Activated CD4-positive, alpha-beta T cell treated with anti-CD3 and anti-CD28 coated beads, Interleukin-2, amount 50 U/mL, for 24 hours (primary cell): ENCODE results near the gene IP6K1.
A peak's percentile ranks its signal among the peaks of the same experiment; 100 is the strongest.
"Not testable (repeated sequence)": the region's sequence is repeated elsewhere in the genome, so short reads cannot be mapped to it uniquely, and the experiment has no call there.

Experiments
- DNase-seq, 2 donors: peaks; one replicate each; pipeline ENCODE4 v3.0.0-alpha.2; 2020; ENCODE audit warnings: low read depth in 1 of 2, low spot score in 1 of 2

IP6K1 gene

GRCh38 chr3:49690856-49691255 is 95.5 kb downstream of the IP6K1 start:
- not testable (repeated sequence) for DNase-seq

- not testable (repeated sequence) for DNase-seq
Observed at GRCh38 chr3:49689908-49690624, 96.3 kb downstream of the IP6K1 start.

GRCh38 chr3:49689046-49689907 is 97.1 kb downstream of the IP6K1 start, which contains the start of the genes MST1 and RNF123:
TSS of gene MST1 (minus strand) at chr3:49689474. CDS start at chr3:49688691, 783 bp downstream.
TSS of gene RNF123 (plus strand) at chr3:49689557. CDS start at chr3:49691166, 1,609 bp downstream.
- peak; percentile 83 to 91 for DNase-seq

GRCh38 chr3:49688338-49689045 is 97.8 kb downstream of the IP6K1 start:
- not testable (repeated sequence) for DNase-seq

- not testable (repeated sequence) for DNase-seq
Observed at GRCh38 chr3:49687424-49687795, 98.9 kb downstream of the IP6K1 start.

- DNase-seq: peak in 1 of 2 donors; percentile 20
Observed at GRCh38 chr3:49686769-49687423, 99.4 kb downstream of the IP6K1 start.

- DNase-seq: not testable (repeated sequence)
Observed at GRCh38 chr3:49686346-49686745, 100.0 kb downstream of the IP6K1 start.

- not testable (repeated sequence) for DNase-seq
Observed at GRCh38 chr3:49685846-49686245, 100.5 kb downstream of the IP6K1 start.

- DNase-seq: not testable (repeated sequence)
Observed at GRCh38 chr3:49685103-49685502, 101.2 kb downstream of the IP6K1 start.

GRCh38 chr3:49684453-49684852 is 101.9 kb downstream of the IP6K1 start:
- DNase-seq: not testable (repeated sequence)

GRCh38 chr3:49683162-49683561 is 103.2 kb downstream of the IP6K1 start:
- no peak for DNase-seq

- no peak for DNase-seq
Observed at GRCh38 chr3:49681543-49681942, 104.8 kb downstream of the IP6K1 start.

- DNase-seq: no peak
Observed at GRCh38 chr3:49681232-49681522, 105.2 kb downstream of the IP6K1 start.

GRCh38 chr3:49680493-49681231 is 105.7 kb downstream of the IP6K1 start:
- no peak for DNase-seq

GRCh38 chr3:49675912-49676311 is 110.4 kb downstream of the IP6K1 start:
- DNase-seq: no peak

- DNase-seq: peak in 1 of 2 donors; percentile 25
Observed at GRCh38 chr3:49674497-49674983, 111.8 kb downstream of the IP6K1 start.
